Measurements from ENCODE around the gene PRAME. TPM values are rescaled to one million over a fixed set of nuclear protein-coding genes. Genes with fewer than 3 reads are reported as not detected.
"Not testable (repeated sequence)": the region's sequence is repeated elsewhere in the genome, so short reads cannot be mapped to it uniquely, and the experiment has no call there.

PRAME gene, protein sequence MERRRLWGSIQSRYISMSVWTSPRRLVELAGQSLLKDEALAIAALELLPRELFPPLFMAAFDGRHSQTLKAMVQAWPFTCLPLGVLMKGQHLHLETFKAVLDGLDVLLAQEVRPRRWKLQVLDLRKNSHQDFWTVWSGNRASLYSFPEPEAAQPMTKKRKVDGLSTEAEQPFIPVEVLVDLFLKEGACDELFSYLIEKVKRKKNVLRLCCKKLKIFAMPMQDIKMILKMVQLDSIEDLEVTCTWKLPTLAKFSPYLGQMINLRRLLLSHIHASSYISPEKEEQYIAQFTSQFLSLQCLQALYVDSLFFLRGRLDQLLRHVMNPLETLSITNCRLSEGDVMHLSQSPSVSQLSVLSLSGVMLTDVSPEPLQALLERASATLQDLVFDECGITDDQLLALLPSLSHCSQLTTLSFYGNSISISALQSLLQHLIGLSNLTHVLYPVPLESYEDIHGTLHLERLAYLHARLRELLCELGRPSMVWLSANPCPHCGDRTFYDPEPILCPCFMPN
- total RNA-seq (2014; rRNA removed) = not detected in 2 replicates
- not detected for polyA plus RNA-seq (2012)

DNA sequence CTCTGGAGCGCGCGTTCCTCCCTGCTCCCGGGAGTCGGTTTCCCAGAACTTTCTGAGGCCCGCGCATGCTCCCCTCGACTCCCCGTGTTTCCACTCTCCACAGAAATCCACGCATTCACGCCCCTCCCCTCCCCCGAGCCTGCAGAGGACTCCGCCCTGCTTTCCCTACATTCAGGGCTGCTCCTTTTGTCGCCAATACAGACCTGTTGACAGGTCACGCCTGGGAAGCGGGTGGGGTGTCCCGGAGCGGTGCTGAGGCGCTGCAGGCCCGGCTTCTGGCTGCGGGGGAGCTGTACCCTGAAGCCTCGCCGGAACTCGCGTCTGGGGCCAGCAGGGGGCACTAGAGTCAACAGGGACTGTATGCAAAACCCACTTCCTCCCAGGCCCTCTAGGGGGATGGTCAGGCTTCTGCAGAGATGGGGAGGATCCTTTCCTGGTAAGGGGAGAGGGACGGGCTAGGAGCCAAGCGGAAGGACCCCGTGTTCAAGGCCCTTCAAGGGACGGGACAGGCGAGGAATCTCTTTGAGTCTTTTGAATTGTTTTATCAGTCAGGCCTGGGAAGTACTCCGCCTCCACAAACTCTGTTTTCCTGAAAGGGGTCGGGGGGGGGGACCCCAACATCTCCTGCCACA is at the start of gene PRAME:
PRAME (minus strand) TSS at position 294 of the 632 bp plus-strand sequence. CDS start 2,433 bp downstream, outside the sequence.
- DNase-seq (ENCODE audit: low read depth) = peak; percentile 13

DNA sequence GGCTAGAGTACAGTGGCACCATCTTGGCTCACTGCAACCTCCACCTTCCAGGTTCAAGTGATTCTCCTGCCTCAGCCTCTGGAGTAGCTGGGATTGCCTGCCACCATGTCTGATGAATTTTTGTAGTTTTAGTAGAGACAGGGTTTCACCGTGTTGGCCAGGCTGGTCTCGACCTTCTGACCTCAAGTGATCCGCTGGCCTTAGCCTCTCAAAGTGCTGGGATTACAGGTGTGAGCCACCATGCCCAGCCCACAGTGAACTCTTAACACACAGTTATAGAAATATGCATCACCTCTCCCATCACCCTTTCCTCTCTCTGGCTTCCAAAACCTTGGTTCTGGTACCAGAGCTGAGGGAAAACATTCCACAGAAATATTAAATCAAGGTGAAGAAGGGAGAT is 49.0 kb upstream of the PRAME start:
- DNase-seq (ENCODE audit: low read depth) = not testable (repeated sequence)

DNA sequence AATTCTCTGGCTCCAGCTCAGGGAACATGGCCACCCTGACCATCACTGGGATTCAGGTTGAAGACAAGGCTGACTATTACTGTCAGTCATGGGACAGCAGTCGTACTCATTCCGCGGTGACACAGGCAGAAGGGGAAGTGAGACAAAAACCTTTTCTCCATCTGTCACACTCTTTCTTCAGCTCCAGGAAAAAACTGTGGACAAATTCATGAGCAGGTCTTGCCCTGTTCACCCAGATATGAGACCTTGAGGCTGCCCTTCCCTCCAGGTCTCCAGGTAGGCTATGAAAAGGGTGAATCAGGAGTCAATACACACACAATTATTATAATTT is 46.0 kb upstream of the PRAME start:
- no peak for DNase-seq (ENCODE audit: low read depth)

DNA sequence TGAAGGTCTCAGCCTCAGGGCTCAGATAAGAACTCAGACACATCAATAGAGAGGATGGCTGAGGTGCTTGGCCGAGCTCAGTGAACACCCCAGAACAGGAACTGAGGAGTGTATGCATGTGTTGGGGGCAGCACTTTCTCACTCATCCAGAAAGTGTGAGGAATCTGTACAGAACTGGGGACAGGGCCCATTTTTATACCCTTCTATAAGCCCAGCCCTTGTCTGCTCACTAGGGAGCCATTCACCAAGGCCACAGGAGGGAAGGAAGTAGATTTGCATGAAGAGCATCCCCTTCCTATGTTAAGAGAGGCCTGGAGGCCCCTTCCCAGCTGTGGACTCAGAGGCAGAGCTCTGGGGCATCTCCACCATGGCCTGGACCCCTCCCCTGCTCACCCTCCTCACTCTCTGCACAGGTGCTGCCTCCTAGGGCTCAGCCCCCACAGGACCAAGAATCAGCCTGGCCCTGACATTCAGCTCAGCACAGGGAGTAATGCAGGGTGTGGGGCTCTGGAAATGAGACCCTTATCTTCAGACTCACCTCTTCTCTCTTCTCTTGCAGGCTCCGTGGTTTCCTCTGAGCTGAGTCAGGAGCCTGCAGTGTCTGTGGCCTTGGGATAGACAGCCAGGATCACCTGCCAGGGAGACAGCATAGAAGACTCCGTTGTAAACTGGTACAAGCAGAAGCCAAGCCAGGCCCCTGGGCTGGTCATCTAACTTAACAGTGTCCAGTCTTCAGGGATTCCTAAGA is 45.4 kb upstream of the PRAME start:
- DNase-seq (ENCODE audit: low read depth) = no peak

DNA sequence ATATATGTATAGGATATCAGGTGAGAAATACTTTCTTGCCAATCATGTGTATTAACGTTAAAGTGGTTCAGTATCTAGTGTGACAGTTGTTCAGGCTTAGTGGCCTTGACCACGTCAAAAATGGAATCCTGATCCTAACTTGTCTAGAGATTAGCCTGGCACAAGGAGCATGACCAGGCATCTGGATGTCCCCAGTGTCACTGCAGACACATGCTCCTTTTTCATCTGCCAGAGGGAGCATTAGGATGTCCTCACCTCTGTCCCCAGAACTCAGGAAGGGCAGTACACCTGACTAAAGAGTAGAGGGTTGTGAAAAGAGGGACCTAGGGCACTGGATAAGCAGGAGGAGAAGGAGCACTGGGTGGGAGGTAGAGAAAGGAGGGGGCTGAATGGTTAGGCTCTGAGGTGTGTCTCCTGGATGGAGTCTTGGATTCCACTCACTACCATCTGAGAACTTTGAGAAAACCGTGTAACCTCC is 44.4 kb upstream of the PRAME start:
- no peak for DNase-seq (ENCODE audit: low read depth)

DNA sequence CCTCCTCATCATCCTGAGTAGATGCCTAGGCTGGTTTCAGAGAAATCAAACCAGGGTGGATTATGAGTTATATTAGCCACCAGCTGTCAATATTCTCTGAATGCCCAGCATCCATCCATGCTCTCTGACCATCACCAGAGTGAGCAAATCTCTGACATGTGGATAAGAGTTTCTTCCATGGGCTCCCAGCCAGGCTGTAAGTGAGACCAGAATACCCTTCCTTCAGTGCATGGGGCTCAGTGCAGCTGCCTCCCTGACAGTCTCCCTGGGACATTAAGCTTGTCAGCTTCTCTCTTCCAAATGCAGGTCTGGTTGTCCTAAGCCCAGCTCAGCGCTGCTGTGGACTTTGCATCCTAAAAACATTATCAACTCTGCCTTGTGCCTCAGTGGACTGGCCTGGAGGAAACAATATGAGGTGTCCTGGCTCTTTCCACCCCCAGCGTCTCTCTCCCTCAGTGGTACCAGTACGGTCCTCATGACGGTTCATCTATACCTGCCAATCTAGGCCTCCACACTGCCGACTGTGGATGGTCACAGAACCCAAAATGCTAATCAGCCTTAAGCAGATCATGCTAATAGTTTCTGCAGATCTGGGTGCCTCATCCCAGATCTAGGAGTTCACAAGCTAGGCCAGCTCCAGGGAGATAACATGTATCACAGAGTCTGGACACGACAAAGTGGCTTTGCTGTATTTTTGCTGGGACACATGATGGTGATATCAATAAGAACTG is 41.6 kb upstream of the PRAME start:
- no peak for DNase-seq (ENCODE audit: low read depth)

DNA sequence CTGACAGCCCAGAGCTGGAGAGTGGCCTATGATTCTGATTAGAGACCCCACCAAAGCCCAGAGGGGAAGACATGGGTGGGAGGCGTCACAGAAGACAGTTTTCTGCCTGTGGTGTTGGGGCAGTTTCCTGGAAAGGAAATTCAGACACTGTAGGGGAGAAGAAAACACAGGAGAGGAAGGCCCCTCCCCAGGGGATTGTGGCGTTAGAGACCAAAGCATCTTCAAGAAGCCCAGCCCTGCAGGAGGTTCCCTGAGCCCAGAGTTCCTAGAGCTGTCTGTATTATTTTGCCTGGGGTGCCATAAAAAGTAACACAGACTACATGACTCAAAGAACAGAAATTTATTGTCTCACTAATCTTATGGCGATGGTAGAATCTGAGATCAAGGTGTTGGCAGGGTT is 40.2 kb upstream of the PRAME start:
- DNase-seq (ENCODE audit: low read depth) = no peak

DNA sequence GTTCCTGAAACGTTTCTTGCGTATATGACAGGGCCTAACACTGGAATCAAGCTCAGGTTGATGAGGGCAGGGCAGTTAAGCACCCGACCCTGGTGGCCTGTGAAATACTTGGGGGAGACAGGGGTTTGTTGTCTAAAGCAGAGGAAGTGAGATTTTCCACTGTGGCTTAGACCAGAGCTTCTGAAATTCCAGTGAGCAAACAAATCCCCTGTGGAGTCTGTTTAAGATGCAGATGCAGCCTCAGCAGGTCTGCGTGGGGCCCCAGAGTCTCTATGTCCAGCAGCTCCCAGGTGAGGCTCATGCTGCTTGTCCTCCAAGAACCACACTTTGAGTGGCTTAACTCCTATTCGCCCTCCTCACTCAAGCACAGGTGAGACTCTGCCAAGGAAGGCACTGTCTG is 39.1 kb upstream of the PRAME start:
- no peak for DNase-seq (ENCODE audit: low read depth)

DNA sequence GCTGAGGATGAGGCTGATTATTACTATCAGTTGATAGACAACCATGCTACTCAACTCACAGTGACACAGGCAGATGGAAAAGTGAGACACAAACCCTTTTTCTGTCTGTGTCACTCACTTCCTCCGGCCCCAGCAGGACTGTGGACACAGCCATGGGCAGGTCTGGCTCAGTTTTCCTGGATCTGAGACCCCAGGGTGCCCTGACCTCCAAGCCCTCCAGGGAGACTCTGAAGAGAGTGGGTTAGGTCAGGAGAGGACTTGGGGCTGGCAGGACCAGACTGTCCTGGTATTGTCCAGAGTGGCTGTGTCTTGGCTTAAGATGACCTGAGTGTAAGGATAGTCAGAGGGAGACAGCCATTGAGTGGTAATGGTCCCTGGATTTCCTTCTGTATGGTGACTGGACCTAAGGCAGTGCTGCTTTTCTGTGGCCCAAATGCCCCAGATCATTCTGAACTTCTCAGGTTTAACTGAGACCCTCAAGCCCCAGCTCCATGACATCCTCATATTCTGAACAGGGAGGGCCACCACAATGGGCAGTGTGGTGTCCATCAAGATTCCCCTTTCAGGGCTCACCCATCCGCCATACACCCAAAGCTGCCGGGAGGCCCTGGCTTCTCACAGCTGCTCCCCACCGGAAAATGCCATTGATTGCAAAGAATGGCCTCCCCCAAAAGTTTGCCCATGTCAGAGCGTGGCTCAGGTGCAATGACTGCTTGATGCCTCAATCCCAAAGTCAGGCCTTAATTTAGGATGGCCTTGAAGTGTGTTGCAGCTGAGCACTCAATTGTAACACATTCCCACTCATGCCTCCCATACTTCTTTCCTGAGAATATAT is 36.2 kb upstream of the PRAME start:
- DNase-seq (ENCODE audit: low read depth) = no peak

DNA sequence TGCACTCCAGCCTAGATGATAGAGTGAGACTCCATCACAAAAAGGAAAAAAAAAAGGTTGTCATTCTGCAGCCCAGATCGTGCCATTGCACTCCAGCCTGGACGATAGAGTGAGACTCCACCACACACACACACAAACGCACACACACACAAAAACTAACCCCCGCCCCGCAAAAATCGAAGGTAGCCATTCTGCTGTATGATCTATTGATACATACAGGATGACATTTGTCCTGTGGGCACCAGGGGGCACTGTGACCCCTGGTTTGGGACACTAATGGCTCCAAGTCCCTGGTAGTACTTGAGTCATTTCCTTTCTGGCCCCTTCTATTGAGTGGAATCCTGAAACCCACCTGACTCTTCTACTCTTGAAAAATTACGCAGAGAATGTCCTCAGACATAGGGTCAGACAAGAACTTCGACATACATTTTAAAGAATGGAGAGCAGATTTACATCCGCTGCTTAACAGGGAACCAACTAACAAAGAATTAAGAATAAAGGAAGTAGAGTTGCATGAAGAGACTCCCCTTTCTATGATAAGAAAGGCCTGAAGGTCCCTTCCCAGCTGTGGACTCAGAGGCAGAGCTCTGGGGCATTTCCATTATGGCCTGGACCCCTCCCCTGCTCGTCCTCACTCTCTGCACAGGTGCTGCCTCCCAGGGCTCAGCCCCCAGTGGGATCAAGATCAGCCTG is 35.0 kb upstream of the PRAME start:
- peak; percentile 22 for DNase-seq (ENCODE audit: low read depth)

DNA sequence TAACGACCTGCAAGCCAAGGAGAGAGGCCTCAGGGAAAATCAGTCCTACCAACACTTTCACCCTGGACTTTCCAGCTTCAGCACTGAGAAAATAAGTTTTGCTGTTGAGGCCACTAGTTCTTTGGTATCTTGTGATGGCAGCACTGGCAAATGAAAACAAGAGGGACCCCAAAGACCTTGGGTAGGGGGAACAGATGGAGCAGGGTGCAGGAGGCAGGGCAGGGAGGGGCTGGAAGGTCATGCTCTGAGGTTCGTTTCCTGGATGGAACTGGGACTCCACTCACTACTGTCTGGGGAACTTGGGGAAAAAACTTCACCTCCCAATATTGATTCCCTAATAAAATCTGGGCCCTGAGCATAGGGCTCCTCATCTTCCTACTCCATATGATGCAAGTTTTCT is 34.2 kb upstream of the PRAME start:
- DNase-seq (ENCODE audit: low read depth) = no peak

DNA sequence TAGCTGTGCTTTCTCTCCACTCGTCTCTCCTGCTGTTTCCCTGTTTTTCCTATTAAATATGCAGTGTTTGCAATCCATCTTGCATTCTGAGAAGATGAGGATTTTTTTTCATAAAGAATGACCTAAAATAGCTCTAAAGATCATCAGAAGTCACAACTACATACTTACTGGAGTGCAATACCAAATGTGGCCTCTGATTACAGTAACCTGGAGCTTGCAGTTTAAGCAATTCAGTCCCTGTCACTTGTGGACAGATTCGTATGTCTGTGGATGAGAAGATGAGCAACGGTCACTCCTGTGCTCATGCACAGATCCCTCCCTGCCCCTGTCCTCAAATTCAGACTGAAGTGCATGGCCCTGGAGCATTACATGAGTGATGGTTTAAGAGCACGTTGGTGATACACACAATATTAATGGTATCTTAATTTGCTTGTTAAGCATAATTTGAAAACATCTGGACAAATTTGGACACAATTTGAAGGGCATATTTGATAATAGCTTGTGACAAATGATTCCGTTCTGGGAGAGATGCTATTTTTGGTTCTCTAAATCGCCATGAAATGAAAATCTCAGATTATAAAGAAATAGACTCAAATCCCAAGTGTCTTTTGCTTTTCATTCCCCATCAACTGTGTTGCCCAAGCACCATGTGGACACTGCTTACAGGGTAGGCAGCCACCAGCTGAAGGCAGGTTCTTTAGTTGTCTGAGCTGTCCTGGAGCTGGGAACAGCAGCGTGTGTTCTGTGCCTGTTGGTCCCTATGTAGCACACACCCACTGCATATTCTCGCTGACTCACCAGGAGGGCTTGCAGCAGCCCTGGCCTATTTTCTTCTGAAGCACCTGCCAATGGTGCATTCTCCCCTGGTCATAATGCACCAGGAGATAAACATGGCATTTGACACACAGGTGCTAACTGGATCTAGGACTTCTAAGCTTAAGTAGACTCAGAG is 32.6 kb upstream of the PRAME start:
- DNase-seq (ENCODE audit: low read depth) = no peak

DNA sequence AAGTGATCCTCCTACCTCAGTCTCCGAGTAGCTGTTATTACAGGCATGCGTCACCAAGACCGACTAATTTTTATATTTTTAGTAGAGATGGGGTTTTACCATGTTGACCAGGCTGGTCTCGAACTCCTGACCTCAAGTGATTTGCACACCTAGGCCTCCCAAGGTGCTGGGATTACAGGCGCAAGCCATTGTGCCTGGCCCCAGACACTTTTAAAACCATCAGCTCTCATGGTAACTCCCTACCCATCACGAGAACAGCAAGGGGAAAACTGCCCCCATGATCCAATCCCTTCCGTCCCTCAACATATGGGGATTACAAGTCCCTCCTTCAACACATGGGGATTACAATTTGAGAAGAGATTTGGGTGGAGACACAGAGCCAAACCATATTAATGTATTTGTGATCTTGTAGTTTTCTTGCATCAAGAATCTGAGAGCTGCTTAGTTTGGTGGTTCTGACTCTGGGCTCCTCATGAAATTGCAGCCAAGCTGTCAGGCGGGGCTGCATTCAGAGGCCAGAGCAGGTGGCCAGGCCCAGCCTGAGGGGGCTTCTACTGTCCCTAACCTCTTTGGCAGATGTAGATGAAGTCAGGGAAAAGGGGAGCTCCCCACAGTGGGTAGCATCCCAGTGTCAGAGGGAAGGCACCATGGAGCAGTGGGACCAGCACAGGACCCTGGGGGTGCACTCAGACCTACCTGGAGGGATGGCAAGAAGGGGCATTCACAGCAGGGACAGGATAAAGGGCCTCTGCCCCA is 31.2 kb upstream of the PRAME start:
- DNase-seq (ENCODE audit: low read depth) = no peak

DNA sequence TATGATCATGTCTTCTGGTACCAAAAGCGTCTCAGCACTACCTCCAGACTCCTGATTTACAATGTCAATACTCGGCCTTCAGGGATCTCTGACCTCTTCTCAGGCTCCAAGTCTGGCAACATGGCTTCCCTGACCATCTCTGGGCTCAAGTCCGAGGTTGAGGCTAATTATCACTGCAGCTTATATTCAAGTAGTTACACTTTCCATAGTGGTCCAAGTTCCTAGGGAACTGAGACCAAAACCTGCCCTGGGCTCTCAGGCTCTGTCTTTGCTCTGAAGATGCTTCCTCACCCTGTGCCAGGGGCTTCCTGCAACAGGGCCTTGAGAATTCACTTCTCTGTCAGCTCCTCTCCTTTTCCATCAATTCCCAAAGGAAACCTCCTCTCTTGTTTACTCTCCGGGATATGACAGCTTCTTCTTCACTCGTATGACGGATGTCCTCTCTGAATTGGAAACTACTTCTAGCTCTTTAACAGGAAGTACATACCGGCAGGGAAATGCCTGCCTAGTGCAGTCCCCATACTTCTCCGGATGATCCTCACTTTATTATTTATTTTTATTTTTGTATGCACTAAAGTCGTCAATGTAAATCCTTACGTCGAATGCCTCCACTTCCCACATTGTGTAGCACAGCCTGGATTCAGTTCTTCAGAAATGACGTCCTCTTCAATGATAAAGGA is 29.6 kb upstream of the PRAME start:
- no peak for DNase-seq (ENCODE audit: low read depth)

DNA sequence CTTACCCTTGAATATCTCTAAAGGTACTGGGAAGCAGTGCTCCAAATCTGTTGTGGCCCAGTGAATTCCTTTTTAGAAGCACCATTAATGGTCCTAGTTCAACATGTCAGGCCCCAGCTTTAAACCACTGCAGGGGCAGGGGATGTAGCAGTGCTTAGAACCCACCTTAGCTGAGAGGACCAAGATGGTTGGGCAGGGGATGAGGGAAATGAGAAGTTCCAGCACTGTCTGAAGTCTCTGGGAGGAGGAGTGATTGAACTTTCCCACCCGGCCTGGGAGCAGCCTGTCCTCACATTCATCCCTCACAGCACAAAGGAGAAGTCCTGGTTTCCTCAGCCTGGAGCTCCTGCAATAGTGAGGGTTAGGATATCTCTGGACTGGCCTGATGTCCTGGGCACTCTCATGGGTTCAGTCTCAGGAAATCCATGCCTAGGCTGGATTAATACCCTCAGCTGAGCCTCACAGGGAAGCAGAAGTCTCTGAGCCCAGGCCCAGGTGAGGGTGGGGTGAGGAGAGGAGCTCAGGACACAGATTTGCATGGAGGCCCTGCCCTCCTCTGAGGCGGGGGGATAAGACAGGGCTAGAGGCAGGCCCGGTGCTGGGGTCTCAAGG is 28.6 kb upstream of the PRAME start:
- no peak for DNase-seq (ENCODE audit: low read depth)

DNA sequence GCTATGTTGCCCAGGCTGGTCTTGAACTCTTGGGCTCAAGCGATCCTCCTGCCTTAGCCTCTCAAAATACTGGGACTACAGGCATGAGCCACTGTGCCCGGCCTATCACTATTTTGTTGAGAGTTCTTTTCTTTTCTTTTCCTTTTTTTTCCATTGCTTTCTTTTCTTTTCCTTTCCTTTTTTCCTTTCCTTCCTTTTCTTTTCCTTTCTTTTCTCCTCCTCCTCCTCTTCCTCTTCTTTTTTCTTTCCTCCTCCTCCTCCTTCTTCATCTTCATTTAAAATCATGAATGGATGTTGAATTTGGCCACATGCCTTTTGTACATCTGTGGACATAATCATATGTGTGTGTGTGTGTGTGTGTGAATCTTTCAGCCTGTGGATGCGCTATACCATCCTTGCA is 25.7 kb upstream of the PRAME start:
- DNase-seq (ENCODE audit: low read depth) = no peak

DNA sequence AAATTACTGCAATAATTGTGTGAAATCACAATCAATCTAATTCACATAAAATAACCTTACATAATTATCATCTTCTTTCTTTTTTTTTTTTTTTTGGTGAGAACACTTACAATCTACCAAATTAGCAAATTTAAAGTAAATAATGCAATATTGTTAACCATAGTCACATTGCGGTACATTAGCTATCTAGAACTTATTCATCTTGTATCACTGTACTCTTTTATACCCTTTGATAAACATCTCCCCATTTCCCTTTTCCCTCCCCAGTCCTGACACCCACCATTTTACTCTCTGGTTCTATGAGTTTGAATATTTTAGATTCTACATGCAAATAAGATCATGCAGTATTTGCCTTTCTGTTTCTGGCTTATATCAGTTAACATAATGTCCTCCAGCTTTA is 24.0 kb upstream of the PRAME start:
- DNase-seq (ENCODE audit: low read depth) = no peak

Data from LHCN-M2 (cell line).